ENCODE data around the gene TCAF1. TPM values are rescaled to one million over a fixed set of nuclear protein-coding genes. Genes with fewer than 3 reads are reported as not detected.

Gene TCAF1
- total RNA-seq, 1 donor from 2014 or later = 109 TPM

GRCh38 chr7:143908120-143908519 lies 6.1 kb upstream of the TCAF1 start:
- H3K4me1 Mint-ChIP-seq (ENCODE audit: low read depth) = peaks cover 14% of the 10 kb centered on the region
- no peak for DNase-seq (ENCODE audit: low spot score)
- no peaks in the 10 kb centered on the region for H3K27me3 Mint-ChIP-seq (ENCODE audit: low read depth)
- no peaks in the 10 kb centered on the region for H3K9me3 Mint-ChIP-seq (ENCODE audit: low read depth)
- no peaks in the 10 kb centered on the region for H3K36me3 Mint-ChIP-seq (ENCODE audit: low read depth)
- H3K4me3 Mint-ChIP-seq (ENCODE audit: unreplicated experiment) = no peak overlapping the region
- TF ChIP-seq, protein P1, sequence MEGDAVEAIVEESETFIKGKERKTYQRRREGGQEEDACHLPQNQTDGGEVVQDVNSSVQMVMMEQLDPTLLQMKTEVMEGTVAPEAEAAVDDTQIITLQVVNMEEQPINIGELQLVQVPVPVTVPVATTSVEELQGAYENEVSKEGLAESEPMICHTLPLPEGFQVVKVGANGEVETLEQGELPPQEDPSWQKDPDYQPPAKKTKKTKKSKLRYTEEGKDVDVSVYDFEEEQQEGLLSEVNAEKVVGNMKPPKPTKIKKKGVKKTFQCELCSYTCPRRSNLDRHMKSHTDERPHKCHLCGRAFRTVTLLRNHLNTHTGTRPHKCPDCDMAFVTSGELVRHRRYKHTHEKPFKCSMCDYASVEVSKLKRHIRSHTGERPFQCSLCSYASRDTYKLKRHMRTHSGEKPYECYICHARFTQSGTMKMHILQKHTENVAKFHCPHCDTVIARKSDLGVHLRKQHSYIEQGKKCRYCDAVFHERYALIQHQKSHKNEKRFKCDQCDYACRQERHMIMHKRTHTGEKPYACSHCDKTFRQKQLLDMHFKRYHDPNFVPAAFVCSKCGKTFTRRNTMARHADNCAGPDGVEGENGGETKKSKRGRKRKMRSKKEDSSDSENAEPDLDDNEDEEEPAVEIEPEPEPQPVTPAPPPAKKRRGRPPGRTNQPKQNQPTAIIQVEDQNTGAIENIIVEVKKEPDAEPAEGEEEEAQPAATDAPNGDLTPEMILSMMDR (IDR thresholded peaks at IDR 0.05) = no peak
- H3K27ac Mint-ChIP-seq (ENCODE audit: unreplicated experiment) = no peak overlapping the region

DNA sequence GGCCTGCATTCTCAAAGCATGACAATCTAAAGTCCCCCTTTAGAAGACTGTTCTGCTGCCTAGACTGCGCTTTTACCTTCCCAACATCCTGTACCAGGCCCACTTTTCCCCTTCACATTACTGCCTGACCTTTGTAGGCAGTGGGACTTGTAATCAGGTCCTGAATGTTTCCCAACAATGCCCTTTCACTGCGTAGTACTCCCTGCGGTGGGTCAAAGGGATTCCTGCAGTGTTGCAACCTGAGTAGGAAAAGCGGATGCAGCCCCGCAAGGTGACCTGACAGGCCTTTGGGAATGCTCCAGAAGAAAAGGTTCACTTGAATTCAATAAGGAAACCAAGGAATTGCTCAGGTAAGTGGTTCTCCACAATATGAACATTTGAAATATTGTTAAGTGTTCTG lies 4.9 kb upstream of the TCAF1 start:
- H3K9me3 Mint-ChIP-seq (ENCODE audit: low read depth) = no peaks in the 10 kb centered on the region
- DNase-seq (ENCODE audit: low spot score) = no peak
- no peaks in the 10 kb centered on the region for H3K36me3 Mint-ChIP-seq (ENCODE audit: low read depth)
- no peaks in the 10 kb centered on the region for H3K27me3 Mint-ChIP-seq (ENCODE audit: low read depth)
- peaks cover 17% of the 10 kb centered on the region for H3K4me1 Mint-ChIP-seq (ENCODE audit: low read depth)
- H3K27ac Mint-ChIP-seq (ENCODE audit: unreplicated experiment) = no peak overlapping the region
- TF ChIP-seq, protein P1 (IDR thresholded peaks at IDR 0.05) = no peak
- H3K4me3 Mint-ChIP-seq (ENCODE audit: unreplicated experiment) = no peak overlapping the region

DNA sequence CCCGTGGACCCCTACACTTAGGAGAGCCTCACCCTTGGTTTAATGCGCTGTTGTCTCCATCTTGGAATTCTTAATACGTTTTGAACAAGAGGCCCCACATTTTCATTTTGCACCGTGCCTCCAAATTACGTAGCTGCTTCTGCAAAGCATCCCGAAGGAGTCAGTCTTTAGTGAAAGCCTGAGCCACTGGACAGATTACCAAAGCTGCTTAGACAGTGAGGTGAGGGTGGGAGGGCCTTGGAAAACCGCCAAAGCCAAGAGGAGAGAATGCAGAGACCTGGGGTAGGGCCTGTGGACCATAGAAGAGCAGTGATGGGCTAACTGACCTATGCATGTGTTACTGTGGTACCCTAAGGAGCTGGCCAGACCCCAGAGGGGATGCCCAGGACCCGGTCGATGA lies 4.2 kb upstream of the TCAF1 start:
- no peak overlapping the region for H3K27ac Mint-ChIP-seq (ENCODE audit: unreplicated experiment)
- no peaks in the 10 kb centered on the region for H3K9me3 Mint-ChIP-seq (ENCODE audit: low read depth)
- H3K36me3 Mint-ChIP-seq (ENCODE audit: low read depth) = no peaks in the 10 kb centered on the region
- H3K27me3 Mint-ChIP-seq (ENCODE audit: low read depth) = no peaks in the 10 kb centered on the region
- TF ChIP-seq, protein P1 (IDR thresholded peaks at IDR 0.05) = no peak
- H3K4me1 Mint-ChIP-seq (ENCODE audit: low read depth) = peaks cover 19% of the 10 kb centered on the region
- H3K4me3 Mint-ChIP-seq (ENCODE audit: unreplicated experiment) = no peak overlapping the region
- no peak for DNase-seq (ENCODE audit: low spot score)

DNA sequence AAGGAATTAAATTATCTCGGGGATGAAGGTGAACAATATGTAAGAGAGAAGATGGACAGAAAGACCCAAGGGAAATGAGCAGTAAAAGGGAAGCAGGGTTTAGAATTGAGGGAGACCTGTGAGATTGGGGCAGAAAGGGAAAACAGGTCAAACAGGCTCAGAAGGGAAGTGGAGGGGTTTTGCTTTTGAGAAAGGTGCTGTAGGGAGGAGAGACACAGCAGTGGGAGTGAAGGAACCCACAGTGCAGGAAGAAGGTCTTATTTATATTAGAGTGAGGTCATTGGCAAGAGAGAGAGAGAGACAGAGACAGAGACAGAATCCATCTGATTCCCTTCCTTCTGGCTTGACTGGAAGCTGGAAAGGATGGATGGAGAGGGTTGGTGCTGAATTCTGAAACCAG lies 3.5 kb upstream of the TCAF1 start:
- Mint-ChIP-seq H3K36me3 (ENCODE audit: low read depth) (no peaks in the 10 kb centered on the region), H3K4me1 (ENCODE audit: low read depth) (peaks cover 19% of the 10 kb centered on the region), H3K9me3 (ENCODE audit: low read depth) (no peaks in the 10 kb centered on the region), H3K4me3 (ENCODE audit: unreplicated experiment) (no peak overlapping the region), H3K27me3 (ENCODE audit: low read depth) (no peaks in the 10 kb centered on the region), H3K27ac (ENCODE audit: unreplicated experiment) (no peak overlapping the region)
- DNase-seq (ENCODE audit: low spot score) = no peak
- TF ChIP-seq, protein P1 (IDR thresholded peaks at IDR 0.05) = no peak

GRCh38 chr7:143902332-143902899 lies 440 bp upstream of the TCAF1 start:
- DNase-seq (ENCODE audit: low spot score) = no peak
- no peaks in the 10 kb centered on the region for H3K36me3 Mint-ChIP-seq (ENCODE audit: low read depth)
- peak overlapping the region; percentile 95 for H3K4me3 Mint-ChIP-seq (ENCODE audit: unreplicated experiment)
- TF ChIP-seq, protein P1 (IDR thresholded peaks at IDR 0.05) = no peak
- peak overlapping the region; percentile 96 for H3K27ac Mint-ChIP-seq (ENCODE audit: unreplicated experiment)
- no peaks in the 10 kb centered on the region for H3K9me3 Mint-ChIP-seq (ENCODE audit: low read depth)
- no peaks in the 10 kb centered on the region for H3K27me3 Mint-ChIP-seq (ENCODE audit: low read depth)
- peaks cover 35% of the 10 kb centered on the region for H3K4me1 Mint-ChIP-seq (ENCODE audit: low read depth)
